ENCODE measurements around the gene LHX3. TPM values are rescaled to one million over a fixed set of nuclear protein-coding genes. Genes with fewer than 3 reads are reported as not detected.

The LHX3 gene
- total and polyA plus RNA-seq, 2 donors (not counting 1 experiment from before 2014, with no cell fraction given) = 0.07 to 0.30 TPM

DNA sequence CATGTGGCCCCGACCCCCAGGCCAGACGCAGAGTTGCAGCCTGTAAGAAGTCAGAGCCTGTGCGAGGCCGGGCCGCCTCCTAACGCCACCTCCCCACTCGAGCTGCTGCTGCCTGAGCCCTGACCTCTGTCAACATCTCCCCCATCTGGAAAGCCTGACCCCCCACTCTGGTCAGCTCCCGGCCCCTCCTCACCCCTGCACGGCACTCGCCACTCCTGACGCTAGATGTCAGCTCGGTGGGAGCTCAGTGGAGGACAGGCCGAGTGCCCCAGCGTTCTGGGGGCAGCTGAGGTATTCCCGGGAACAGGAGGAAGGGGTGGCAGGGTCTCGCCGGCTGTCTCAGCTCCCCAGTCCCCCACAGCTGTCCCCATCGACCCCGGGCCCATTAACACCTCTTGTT is 19.9 kb downstream of the LHX3 start:
- Histone ChIP-seq H3K79me2 (ENCODE audit: control insufficient read depth, insufficient read depth, low read length) (no peaks in the 10 kb centered on the region), H2AFZ (ENCODE audit: insufficient read depth, low read depth, low read length, poor library complexity, severe bottlenecking) (no peak overlapping the region), H3K27me3 (replicated peaks in 1 of 4; ENCODE audit: control extremely low read depth in 1 of 4, control insufficient read depth in 3 of 4, insufficient read depth in 4 of 4, low read length in 3 of 4) (peaks cover 0 to 44% (median 6%) of the 10 kb centered on the region in 4 experiments), H3K4me1 (ENCODE audit: control insufficient read depth in 2 of 2, insufficient read depth in 2 of 2, low read length in 2 of 2) (no peaks in the 10 kb centered on the region), H3K27ac (ENCODE audit: low read length in 2 of 2) (no peak overlapping the region), H3K4me2 (replicated peaks; ENCODE audit: low read depth, low read length, poor library complexity, severe bottlenecking) (no peak overlapping the region), H3K4me3 (ENCODE audit: control extremely low read depth in 1 of 5, extremely low read depth in 1 of 5, insufficient read depth in 1 of 5, low read depth in 2 of 5, low read length in 4 of 5) (no peak overlapping the region), H4K20me1 (ENCODE audit: control insufficient read depth, insufficient read depth, low read length, poor library complexity, severe bottlenecking) (no peaks in the 10 kb centered on the region), H3K9ac (ENCODE audit: low read length) (no peak overlapping the region), H3K9me3 (ENCODE audit: control extremely low read depth in 1 of 3, control insufficient read depth in 2 of 3, insufficient read depth in 1 of 3, low read length in 2 of 3) (peaks cover 0 to 6% (median 0%) of the 10 kb centered on the region in 3 donors), H3K36me3 (replicated peaks in 1 of 2; ENCODE audit: control extremely low read depth in 1 of 2, control insufficient read depth in 1 of 2, extremely low read depth in 1 of 2, insufficient read depth in 2 of 2, low read length in 1 of 2) (no peaks in the 10 kb centered on the region)
- WGBS (ENCODE audit: insufficient coverage) = 64% methylated on average over 15 of the region's 19 CpGs
- no peak overlapping the region for H3K4me3 Mint-ChIP-seq
- no peaks in the 10 kb centered on the region for H3K4me1 Mint-ChIP-seq
- H3K27me3 Mint-ChIP-seq = peaks cover 34% of the 10 kb centered on the region
- H3K9me3 Mint-ChIP-seq (ENCODE audit: insufficient read depth) = no peaks in the 10 kb centered on the region
- no peak for DNase-seq
- ChIA-PET CTCF (interaction anchor here (0.6 kb wide), 1 partner anchor 63 kb away, joined by 4 read pairs; no protein-coding TSS in a partner anchor), POLR2A (no interaction called here)
- intact Hi-C loops (cut with micrococcal nuclease) = no loop called here
- no peak for ATAC-seq (ENCODE audit: low read depth)
- no peak overlapping the region for H3K27ac Mint-ChIP-seq
- TF ChIP-seq, protein P1, sequence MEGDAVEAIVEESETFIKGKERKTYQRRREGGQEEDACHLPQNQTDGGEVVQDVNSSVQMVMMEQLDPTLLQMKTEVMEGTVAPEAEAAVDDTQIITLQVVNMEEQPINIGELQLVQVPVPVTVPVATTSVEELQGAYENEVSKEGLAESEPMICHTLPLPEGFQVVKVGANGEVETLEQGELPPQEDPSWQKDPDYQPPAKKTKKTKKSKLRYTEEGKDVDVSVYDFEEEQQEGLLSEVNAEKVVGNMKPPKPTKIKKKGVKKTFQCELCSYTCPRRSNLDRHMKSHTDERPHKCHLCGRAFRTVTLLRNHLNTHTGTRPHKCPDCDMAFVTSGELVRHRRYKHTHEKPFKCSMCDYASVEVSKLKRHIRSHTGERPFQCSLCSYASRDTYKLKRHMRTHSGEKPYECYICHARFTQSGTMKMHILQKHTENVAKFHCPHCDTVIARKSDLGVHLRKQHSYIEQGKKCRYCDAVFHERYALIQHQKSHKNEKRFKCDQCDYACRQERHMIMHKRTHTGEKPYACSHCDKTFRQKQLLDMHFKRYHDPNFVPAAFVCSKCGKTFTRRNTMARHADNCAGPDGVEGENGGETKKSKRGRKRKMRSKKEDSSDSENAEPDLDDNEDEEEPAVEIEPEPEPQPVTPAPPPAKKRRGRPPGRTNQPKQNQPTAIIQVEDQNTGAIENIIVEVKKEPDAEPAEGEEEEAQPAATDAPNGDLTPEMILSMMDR (IDR thresholded peaks at IDR 0.05) = no peak
- TF ChIP-seq EZH2 (IDR thresholded peaks at IDR 0.05; ENCODE audit: borderline replicate concordance, insufficient read depth, low read depth, low read length, poor library complexity, severe bottlenecking) = no peak

DNA sequence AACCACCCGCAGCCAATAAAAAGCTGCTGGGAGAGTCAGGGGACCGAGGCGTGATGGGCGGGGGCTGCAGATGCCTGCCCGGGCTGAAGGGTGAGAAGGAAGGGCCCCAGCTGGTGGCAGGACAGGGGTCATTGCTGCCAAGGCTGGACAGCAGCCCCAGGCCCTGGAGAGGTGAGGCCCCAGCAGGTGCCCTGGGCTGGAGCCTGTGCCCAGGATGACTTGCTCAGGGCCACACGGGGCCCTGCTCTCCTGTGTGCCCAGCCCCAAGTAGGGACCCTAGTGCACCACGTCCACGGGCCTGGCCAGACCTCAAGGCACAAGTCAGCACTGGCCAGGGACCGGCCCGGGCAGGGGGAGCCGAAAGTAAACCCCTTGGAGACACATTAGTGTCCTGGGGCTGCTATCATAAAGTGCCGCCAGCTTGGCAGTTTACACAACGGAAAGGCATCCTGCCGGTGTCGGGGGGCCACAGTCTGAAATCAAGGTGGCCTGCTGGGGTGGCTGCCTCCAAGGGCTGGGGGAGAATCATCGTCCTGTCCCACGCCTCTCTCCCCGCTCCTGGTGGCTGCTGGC is 22.0 kb downstream of the LHX3 start:
- H3K79me2 ChIP-seq (ENCODE audit: control insufficient read depth, insufficient read depth, low read length) = no peaks in the 10 kb centered on the region
- H3K9me3 ChIP-seq (ENCODE audit: control extremely low read depth in 1 of 3, control insufficient read depth in 2 of 3, insufficient read depth in 1 of 3, low read length in 2 of 3) = peaks cover 0 to under 1% (median 0%) of the 10 kb centered on the region in 3 donors
- H3K4me3 Mint-ChIP-seq = no peak overlapping the region
- H3K4me1 ChIP-seq (ENCODE audit: control insufficient read depth in 2 of 2, insufficient read depth in 2 of 2, low read length in 2 of 2) = no peaks in the 10 kb centered on the region
- peaks cover 0 to 33% (median 2%) of the 10 kb centered on the region in 4 experiments for H3K27me3 ChIP-seq (replicated peaks in 1 of 4; ENCODE audit: control extremely low read depth in 1 of 4, control insufficient read depth in 3 of 4, insufficient read depth in 4 of 4, low read length in 3 of 4)
- intact Hi-C loops (cut with micrococcal nuclease) = no loop called here
- H3K4me3 ChIP-seq (ENCODE audit: control extremely low read depth in 1 of 5, extremely low read depth in 1 of 5, insufficient read depth in 1 of 5, low read depth in 2 of 5, low read length in 4 of 5) = no peak overlapping the region
- no peak for DNase-seq
- no peak overlapping the region for H3K4me2 ChIP-seq (replicated peaks; ENCODE audit: low read depth, low read length, poor library complexity, severe bottlenecking)
- TF ChIP-seq EZH2 (IDR thresholded peaks at IDR 0.05; ENCODE audit: borderline replicate concordance, insufficient read depth, low read depth, low read length, poor library complexity, severe bottlenecking) = no peak
- TF ChIP-seq, protein P1 (IDR thresholded peaks at IDR 0.05) = no peak
- no peaks in the 10 kb centered on the region for H3K4me1 Mint-ChIP-seq
- ATAC-seq (ENCODE audit: low read depth) = no peak
- WGBS (ENCODE audit: insufficient coverage) = 88% methylated on average over 18 of the region's 18 CpGs
- H3K9me3 Mint-ChIP-seq (ENCODE audit: insufficient read depth) = no peaks in the 10 kb centered on the region
- no peak overlapping the region for H3K27ac ChIP-seq (ENCODE audit: low read length in 2 of 2)
- H2AFZ ChIP-seq (ENCODE audit: insufficient read depth, low read depth, low read length, poor library complexity, severe bottlenecking) = no peak overlapping the region
- no peaks in the 10 kb centered on the region for H4K20me1 ChIP-seq (ENCODE audit: control insufficient read depth, insufficient read depth, low read length, poor library complexity, severe bottlenecking)
- POLR2A ChIA-PET = no interaction called here
- H3K27me3 Mint-ChIP-seq = peaks cover 29% of the 10 kb centered on the region
- no peak overlapping the region for H3K27ac Mint-ChIP-seq
- no peaks in the 10 kb centered on the region for H3K36me3 ChIP-seq (replicated peaks in 1 of 2; ENCODE audit: control extremely low read depth in 1 of 2, control insufficient read depth in 1 of 2, extremely low read depth in 1 of 2, insufficient read depth in 2 of 2, low read length in 1 of 2)
- CTCF ChIA-PET = interaction anchor here (0.8 kb wide), 1 partner anchor 12 kb away, joined by 3 read pairs; no protein-coding TSS in a partner anchor
- H3K9ac ChIP-seq (ENCODE audit: low read length) = no peak overlapping the region

Measured in B cell (primary cell).